H9 (cell line): ENCODE measurements around the gene P3R3URF. TPM values are rescaled to one million over a fixed set of nuclear protein-coding genes. Genes with fewer than 3 reads are reported as not detected.

Experiments
- DNase-seq: peaks from one replicate; pipeline ENCODE4 v3.0.0-alpha.2; 2017
- H2AFZ ChIP-seq: one replicate; pipeline ENCODE4 v1.6.1; 2013; ENCODE audit warnings: mild to moderate bottlenecking, low read length, control low read depth, moderate library complexity
- H2AK5ac ChIP-seq: 2 replicates; pipeline ENCODE4 v1.6.1; 2013; ENCODE audit warnings: low read length, control low read depth, mixed read lengths; ENCODE audit not compliant: insufficient read length
- H2BK120ac ChIP-seq: one replicate; pipeline ENCODE4 v1.6.1; 2013; ENCODE audit warnings: low read depth, mild to moderate bottlenecking, low read length, control low read depth, inconsistent platforms; ENCODE audit not compliant: poor library complexity, severe bottlenecking
- H2BK12ac ChIP-seq: 2 replicates; pipeline ENCODE4 v1.6.1; 2013; ENCODE audit warnings: low read length, control low read depth, mixed read lengths, low read depth; ENCODE audit not compliant: insufficient read length
- H2BK15ac ChIP-seq: 2 replicates; pipeline ENCODE4 v1.6.1; 2013; ENCODE audit warnings: low read depth, low read length, control low read depth
- H2BK20ac ChIP-seq: one replicate; pipeline ENCODE4 v1.6.1; 2013; ENCODE audit warnings: low read depth, mild to moderate bottlenecking, low read length, control low read depth, inconsistent platforms; ENCODE audit not compliant: poor library complexity, severe bottlenecking
- H2BK5ac ChIP-seq: 2 replicates; pipeline ENCODE4 v1.6.1; 2013; ENCODE audit warnings: low read length, control low read depth, mixed read lengths; ENCODE audit not compliant: insufficient read length
- H3K14ac ChIP-seq: 2 replicates; pipeline ENCODE4 v1.6.1; 2013; ENCODE audit warnings: low read length, control low read depth; ENCODE audit not compliant: insufficient read depth
- H3K18ac ChIP-seq: 2 replicates; pipeline ENCODE4 v1.6.1; 2013; ENCODE audit warnings: low read depth, mild to moderate bottlenecking, mixed read lengths, low read length, control low read depth; ENCODE audit not compliant: insufficient read length
- H3K23ac ChIP-seq: 2 replicates; pipeline ENCODE4 v1.6.1; 2013; ENCODE audit warnings: low read length, control low read depth, mixed read lengths, low read depth; ENCODE audit not compliant: insufficient read length
- H3K23me2 ChIP-seq: 2 replicates; pipeline ENCODE4 v1.6.1; 2013; ENCODE audit warnings: low read depth, mild to moderate bottlenecking, mixed read lengths, low read length, control low read depth; ENCODE audit not compliant: insufficient read length, poor library complexity, severe bottlenecking
- H3K27ac ChIP-seq: 2 replicates; pipeline ENCODE4 v1.5.1; 2013; ENCODE audit warnings: low read length, control low read depth, mixed read lengths, low read depth; ENCODE audit not compliant: insufficient read length
- H3K27me3 ChIP-seq: 2 replicates; pipeline ENCODE4 v1.6.1; 2013; ENCODE audit warnings: low read length, control low read depth, inconsistent platforms; ENCODE audit not compliant: insufficient read depth
- H3K4ac ChIP-seq: 2 replicates; pipeline ENCODE4 v1.6.1; 2013; ENCODE audit warnings: low read depth, mild to moderate bottlenecking, control low read depth, inconsistent platforms, low read length, moderate library complexity
- H3K4me1 ChIP-seq: 2 replicates; pipeline ENCODE4 v1.6.1; 2013; ENCODE audit warnings: low read length, control low read depth, inconsistent platforms; ENCODE audit not compliant: insufficient read depth
- H3K4me2 ChIP-seq: 2 replicates; pipeline ENCODE4 v1.6.1; 2013; ENCODE audit warnings: low read length, control low read depth, mixed read lengths; ENCODE audit not compliant: insufficient read length, insufficient read depth
- H3K56ac ChIP-seq: 2 replicates; pipeline ENCODE4 v1.6.1; 2013; ENCODE audit warnings: low read depth, mild to moderate bottlenecking, mixed read lengths, low read length, control low read depth; ENCODE audit not compliant: insufficient read length
- H3K79me1 ChIP-seq: 2 replicates; pipeline ENCODE4 v1.6.1; 2013; ENCODE audit warnings: low read depth, mild to moderate bottlenecking, moderate library complexity, low read length, control low read depth, inconsistent platforms; ENCODE audit not compliant: insufficient read depth, poor library complexity, severe bottlenecking
- H3K79me2 ChIP-seq: 2 replicates; pipeline ENCODE4 v1.6.1; 2013; ENCODE audit warnings: low read length, control low read depth, inconsistent platforms; ENCODE audit not compliant: insufficient read depth
- H3K9ac ChIP-seq: 2 replicates; pipeline ENCODE4 v1.6.1; 2013; ENCODE audit warnings: low read length, control low read depth, mixed read lengths; ENCODE audit not compliant: insufficient read length; ENCODE audit errors: extremely low read depth
- H3K9me3 ChIP-seq: one replicate; pipeline ENCODE4 v1.6.1; 2013; ENCODE audit warnings: low read depth, low read length, inconsistent platforms; ENCODE audit not compliant: control insufficient read depth
- H3T11ph ChIP-seq: one replicate; pipeline ENCODE4 v1.6.1; 2013; ENCODE audit warnings: mild to moderate bottlenecking, low read length, control low read depth, inconsistent platforms
- H4K20me1 ChIP-seq: one replicate; pipeline ENCODE4 v1.6.1; 2013; ENCODE audit not compliant: control insufficient read depth, insufficient read length, insufficient read depth
- H4K5ac ChIP-seq: 2 replicates; pipeline ENCODE4 v1.6.1; 2013; ENCODE audit warnings: low read depth, mild to moderate bottlenecking, mixed read lengths, low read length, control low read depth; ENCODE audit not compliant: insufficient read length
- H4K8ac ChIP-seq: replicated peaks from 2 replicates; pipeline ENCODE4 v1.6.1; 2013; ENCODE audit warnings: low read length, control low read depth, mixed read lengths, low read depth; ENCODE audit not compliant: insufficient read length
- H4K91ac ChIP-seq: 2 replicates; pipeline ENCODE4 v1.6.1; 2013; ENCODE audit warnings: low read depth, mild to moderate bottlenecking, moderate library complexity, mixed read lengths, low read length, control low read depth; ENCODE audit not compliant: insufficient read length
- H3K27ac Mint-ChIP-seq, 3 experiments: 2 replicates in 2 of 3; 3 replicates in 1 of 3; pipeline ENCODE4 v1.8.0; 2020 to 2021; ENCODE audit warnings: mixed read lengths in 3 of 3, mild to moderate bottlenecking in 1 of 3, moderate library complexity in 1 of 3
- H3K27me3 Mint-ChIP-seq: 2 replicates; pipeline ENCODE4 v1.8.0; 2021; ENCODE audit warnings: low read depth, mild to moderate bottlenecking, moderate library complexity, mixed read lengths
- H3K36me3 Mint-ChIP-seq, 3 experiments: 2 replicates in 2 of 3; 3 replicates in 1 of 3; pipeline ENCODE4 v1.8.0; 2020 to 2021; ENCODE audit warnings: low read depth in 3 of 3, mixed read lengths in 3 of 3; ENCODE audit not compliant: insufficient read depth in 1 of 3
- H3K4me1 Mint-ChIP-seq, 2 experiments: 2 replicates each; pipeline ENCODE4 v1.8.0; 2020; ENCODE audit warnings: mixed read lengths in 2 of 2
- H3K4me3 Mint-ChIP-seq, 2 experiments: 2 replicates in 1 of 2; 3 replicates in 1 of 2; pipeline ENCODE4 v1.8.0; 2020 to 2021; ENCODE audit warnings: mild to moderate bottlenecking in 2 of 2, mixed read lengths in 2 of 2, moderate library complexity in 1 of 2
- H3K9me3 Mint-ChIP-seq, 2 experiments: 2 replicates in 1 of 2; 3 replicates in 1 of 2; pipeline ENCODE4 v1.8.0; 2020; ENCODE audit warnings: mild to moderate bottlenecking in 2 of 2, mixed read lengths in 2 of 2, moderate library complexity in 1 of 2
- CTCF ChIP-seq: fragments of 200-600 bp; sonication (generic); conservative IDR thresholded peaks from 3 replicates; pipeline ENCODE4 v1.8.0; 2021; ENCODE audit warnings: antibody characterized with exemption, mild to moderate bottlenecking
- WGBS: extraction: QIAGEN DNeasy Blood & Tissue Kit; methylation state at CpG from one replicate; pipeline ENCODE4 v1.1.7; 2013; ENCODE audit warnings: missing lambda C conversion rate, low lambda C conversion rate, mixed read lengths; ENCODE audit not compliant: insufficient read length; ENCODE audit errors: extremely low coverage; 5-methylcytosine and 5-hydroxymethylcytosine counted together
- total RNA-seq: library from RNA; stranded (reverse); gene quantifications from 2 replicates; pipeline ENCODE4 v1.2.1, GENCODE V29; 2021

Gene P3R3URF
- total RNA-seq, 1 experiment from 2014 or later: not detected

GRCh38 chr1:46171351-46171750 is 4.9 kb downstream of the P3R3URF start:
- no peaks in the 10 kb centered on the region for H3K23me2 ChIP-seq
- H3K4me2 ChIP-seq: no peak overlapping the region
- no peak overlapping the region for H2BK120ac ChIP-seq
- no peak overlapping the region for H3K4ac ChIP-seq
- no peak overlapping the region; the same call in 1 of the 2 replicates for H3K14ac ChIP-seq
- peaks cover 12% of the 10 kb centered on the region; the same call in 1 of the 2 replicates for H3K4me1 ChIP-seq
- Mint-ChIP-seq H3K27ac (no peak overlapping the region), H3K36me3 (no peaks in the 10 kb centered on the region; a peak in 1 of 7 replicates), H3K27me3 (peaks cover 46% of the 10 kb centered on the region), H3K9me3 (no peaks in the 10 kb centered on the region; a peak in 1 of 5 replicates), H3K4me1 (peaks cover 14 to 25% of the 10 kb centered on the region in 2 experiments), H3K4me3 (no peak overlapping the region)
- no peaks in the 10 kb centered on the region for H3K79me2 ChIP-seq
- DNase-seq: no peak
- TF ChIP-seq CTCF: no peak
- H3K56ac ChIP-seq: no peak overlapping the region
- no peak overlapping the region for H4K8ac ChIP-seq
- no peak overlapping the region for H3K23ac ChIP-seq
- H4K20me1 ChIP-seq: no peaks in the 10 kb centered on the region
- no peak overlapping the region for H3K18ac ChIP-seq
- no peak overlapping the region for H4K91ac ChIP-seq
- H3T11ph ChIP-seq: no peak overlapping the region
- H2BK15ac ChIP-seq: no peak overlapping the region
- no peak overlapping the region for H2BK5ac ChIP-seq
- H3K9ac ChIP-seq: no peak overlapping the region
- H3K79me1 ChIP-seq: no peaks in the 10 kb centered on the region
- H2AFZ ChIP-seq: no peak overlapping the region
- H2AK5ac ChIP-seq: no peak overlapping the region
- no peaks in the 10 kb centered on the region for H3K9me3 ChIP-seq
- no CpG with 5 or more reads among the region's 8 CpGs for WGBS
- H2BK20ac ChIP-seq: no peak overlapping the region
- H4K5ac ChIP-seq: no peak overlapping the region
- H3K27ac ChIP-seq: no peak overlapping the region
- no peak overlapping the region for H2BK12ac ChIP-seq
- no peaks in the 10 kb centered on the region; the same call in 1 of the 2 replicates for H3K27me3 ChIP-seq
